Activated CD8-positive, alpha-beta memory T cell treated with anti-CD3 and anti-CD28 coated beads, Interleukin-2, amount 10 ng/mL, durations not matched to agents 7 days and 5 days (primary cell): ENCODE results near the gene ANXA8. TPM values are rescaled to one million over a fixed set of nuclear protein-coding genes. Genes with fewer than 3 reads are reported as not detected.

Source experiments
- ATAC-seq: fragments of 150-1000 bp; cut with Tn5 transposase; one replicate; pipeline ENCODE4 v1.10.0; 2021; ENCODE audit warnings: moderate library complexity
- CTCF ChIA-PET: fragments of 350-600 bp; sonication (Branson Sonifier 250); formaldehyde crosslinking; loops from one replicate; lab custom pipeline; 2021; ENCODE audit warnings: antibody characterized with exemption; lab: Charles Lee
- DNase-seq: peaks from one replicate; pipeline ENCODE4 v3.0.0-alpha.2; 2020
- H3K27ac Mint-ChIP-seq: one replicate; pipeline ENCODE4 v1.8.0; 2021; ENCODE audit warnings: mild to moderate bottlenecking, mixed read lengths
- H3K27me3 Mint-ChIP-seq: one replicate; pipeline ENCODE4 v1.8.0; 2021; ENCODE audit warnings: mixed read lengths
- H3K36me3 Mint-ChIP-seq: one replicate; pipeline ENCODE4 v1.8.0; 2021; ENCODE audit warnings: mild to moderate bottlenecking, mixed read lengths
- H3K4me1 Mint-ChIP-seq: one replicate; pipeline ENCODE4 v1.8.0; 2021; ENCODE audit warnings: mixed read lengths
- H3K4me3 Mint-ChIP-seq: one replicate; pipeline ENCODE4 v1.8.0; 2021; ENCODE audit warnings: mild to moderate bottlenecking, moderate library complexity, mixed read lengths
- H3K9me3 Mint-ChIP-seq: one replicate; pipeline ENCODE4 v1.8.0; 2022; ENCODE audit warnings: low read depth, mixed read lengths
- total RNA-seq, 2 experiments: library from RNA; stranded (reverse); gene quantifications; one replicate each; pipeline ENCODE4 v1.2.3, GENCODE V29; 2021

The ANXA8 gene
- total RNA-seq, 2 experiments from 2014 or later: 0.23 to 1.3 TPM

- H3K27me3 Mint-ChIP-seq: peaks cover 10% of the 10 kb centered on the region
- H3K9me3 Mint-ChIP-seq: peaks cover 10% of the 10 kb centered on the region
- peaks cover 14% of the 10 kb centered on the region for H3K4me1 Mint-ChIP-seq
- CTCF ChIA-PET: no interaction called here
- peaks cover 2% of the 10 kb centered on the region for H3K36me3 Mint-ChIP-seq
- DNase-seq (no peak), ATAC-seq (no peak)
- no peak overlapping the region for H3K27ac Mint-ChIP-seq
- no peak overlapping the region for H3K4me3 Mint-ChIP-seq
Measured at GRCh38 chr10:47449102-47449978, 34.6 kb downstream of the ANXA8 start.

DNA sequence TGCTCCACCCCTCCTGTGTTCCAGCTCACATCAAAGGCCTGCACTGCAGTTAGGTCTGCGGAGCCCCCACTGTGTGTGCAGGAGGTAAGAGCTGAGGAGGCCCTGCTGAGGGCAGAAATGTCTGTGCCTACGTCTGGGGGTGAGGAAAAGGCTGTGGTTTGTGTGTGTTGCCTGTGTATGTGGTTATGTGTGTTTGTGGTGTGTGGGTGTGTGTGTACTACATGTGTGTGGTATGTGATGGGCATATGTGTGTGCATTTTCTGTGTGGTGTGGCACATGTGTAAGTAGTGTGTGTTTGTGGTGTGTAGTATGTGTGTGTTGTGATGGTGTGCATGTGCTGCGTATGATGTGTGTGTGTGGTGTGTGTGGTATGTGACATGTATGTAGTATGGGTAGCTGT is 36.2 kb downstream of the ANXA8 start:
- Mint-ChIP-seq H3K4me3 (no peak overlapping the region), H3K27me3 (peaks cover 8% of the 10 kb centered on the region), H3K9me3 (peaks cover 10% of the 10 kb centered on the region), H3K27ac (no peak overlapping the region), H3K36me3 (peaks cover 2% of the 10 kb centered on the region), H3K4me1 (peaks cover 14% of the 10 kb centered on the region)
- DNase-seq (peak; percentile 14), ATAC-seq (no peak)
- CTCF ChIA-PET: no interaction called here

DNA sequence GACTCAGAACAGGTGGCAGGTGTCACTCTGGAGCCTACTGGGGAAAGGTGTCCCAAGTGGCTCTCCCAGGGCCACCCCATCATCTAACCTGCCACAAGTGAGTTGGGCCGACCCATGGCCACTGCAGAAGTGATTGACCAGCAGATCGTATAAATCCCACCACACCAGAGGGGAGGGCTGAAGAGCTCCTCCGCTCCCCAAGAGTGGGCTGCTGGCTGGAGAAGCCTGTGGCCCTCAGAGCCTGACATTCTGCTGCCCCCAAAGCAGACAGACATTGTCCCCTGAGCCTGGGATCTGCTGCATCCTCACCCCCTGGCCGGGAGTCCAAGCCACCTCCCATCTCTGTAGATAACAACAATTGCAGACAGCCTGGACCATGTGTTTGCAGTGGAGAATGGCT is 36.7 kb downstream of the ANXA8 start:
- no peak for ATAC-seq
- Mint-ChIP-seq H3K4me1 (peaks cover 14% of the 10 kb centered on the region), H3K27ac (no peak overlapping the region), H3K9me3 (peaks cover 10% of the 10 kb centered on the region), H3K4me3 (no peak overlapping the region), H3K27me3 (peaks cover 10% of the 10 kb centered on the region), H3K36me3 (peaks cover 2% of the 10 kb centered on the region)
- DNase-seq: no peak
- CTCF ChIA-PET: no interaction called here

DNA sequence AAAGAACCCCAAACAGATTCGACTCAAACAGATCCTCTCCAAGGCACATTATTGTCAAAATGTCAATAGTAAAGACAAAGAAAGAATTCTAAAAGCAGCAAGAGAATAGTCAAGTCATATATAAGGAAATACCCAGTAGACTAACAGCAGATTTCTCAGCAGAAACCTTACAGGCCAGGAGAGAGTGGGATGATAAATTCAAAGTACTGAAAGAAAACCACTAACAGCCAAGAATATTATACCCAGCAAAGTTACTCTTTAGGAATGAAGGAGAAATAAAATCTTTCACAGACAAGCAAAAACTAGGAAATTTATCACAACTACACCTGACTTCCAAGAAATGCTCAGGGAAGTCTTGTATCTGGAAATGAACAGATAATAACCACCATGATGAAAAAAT is 38.2 kb downstream of the ANXA8 start:
- CTCF ChIA-PET: no interaction called here
- H3K27ac Mint-ChIP-seq: no peak overlapping the region
- peaks cover 10% of the 10 kb centered on the region for H3K9me3 Mint-ChIP-seq
- ATAC-seq (no peak), DNase-seq (no peak)
- H3K4me1 Mint-ChIP-seq: peaks cover 14% of the 10 kb centered on the region
- peaks cover 2% of the 10 kb centered on the region for H3K36me3 Mint-ChIP-seq
- no peak overlapping the region for H3K4me3 Mint-ChIP-seq
- peaks cover 16% of the 10 kb centered on the region for H3K27me3 Mint-ChIP-seq

DNA sequence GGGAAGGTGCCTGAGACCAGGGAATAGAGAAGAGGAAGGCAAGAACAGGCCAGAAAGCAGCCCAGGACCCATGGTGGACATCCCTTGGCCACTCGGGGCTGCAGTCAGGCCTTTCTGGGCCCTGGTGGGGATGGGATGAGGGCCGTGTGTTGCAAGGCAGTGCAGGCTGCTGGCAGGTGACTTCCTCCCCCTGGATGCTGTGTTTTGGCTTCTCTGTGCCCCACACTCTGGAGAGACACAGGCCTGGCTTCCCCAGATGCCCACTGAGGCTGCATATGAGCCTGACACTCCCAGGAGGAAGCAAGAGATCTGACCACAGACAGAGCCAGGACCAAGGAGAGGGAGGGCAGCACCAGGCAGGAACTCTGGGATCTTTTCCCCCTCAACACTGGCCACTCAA is 39.9 kb downstream of the ANXA8 start:
- Mint-ChIP-seq H3K4me1 (peaks cover 12% of the 10 kb centered on the region), H3K27ac (no peak overlapping the region), H3K9me3 (peaks cover 10% of the 10 kb centered on the region)

GRCh38 chr10:47443145-47443544 is 40.8 kb downstream of the ANXA8 start:
- CTCF ChIA-PET: no interaction called here

More for the DNA sequence above, 39.9 kb downstream of the ANXA8 start:
- ATAC-seq (no peak), DNase-seq (no peak)
- Mint-ChIP-seq H3K4me3 (no peak overlapping the region), H3K36me3 (peaks cover 2% of the 10 kb centered on the region), H3K27me3 (peaks cover 22% of the 10 kb centered on the region)
- CTCF ChIA-PET: no interaction called here

GRCh38 chr10:47442351-47442750 is 41.6 kb downstream of the ANXA8 start:
- ATAC-seq: no peak
- H3K27me3 Mint-ChIP-seq: peaks cover 22% of the 10 kb centered on the region
- H3K4me1 Mint-ChIP-seq: no peaks in the 10 kb centered on the region
- H3K9me3 Mint-ChIP-seq: peaks cover 6% of the 10 kb centered on the region
- DNase-seq: no peak
- peaks cover 2% of the 10 kb centered on the region for H3K36me3 Mint-ChIP-seq
- H3K4me3 Mint-ChIP-seq: no peak overlapping the region
- CTCF ChIA-PET: no interaction called here
- no peak overlapping the region for H3K27ac Mint-ChIP-seq

More at GRCh38 chr10:47443145-47443544, 40.8 kb downstream of the ANXA8 start:
- no peak overlapping the region for H3K4me3 Mint-ChIP-seq
- H3K36me3 Mint-ChIP-seq: peaks cover 2% of the 10 kb centered on the region
- peaks cover 22% of the 10 kb centered on the region for H3K27me3 Mint-ChIP-seq
- H3K9me3 Mint-ChIP-seq: peaks cover 10% of the 10 kb centered on the region
- no peak overlapping the region for H3K27ac Mint-ChIP-seq
- peaks cover 4% of the 10 kb centered on the region for H3K4me1 Mint-ChIP-seq
- ATAC-seq (no peak), DNase-seq (no peak)

GRCh38 chr10:47441938-47442337 is 42.0 kb downstream of the ANXA8 start:
- CTCF ChIA-PET: no interaction called here
- peaks cover 2% of the 10 kb centered on the region for H3K36me3 Mint-ChIP-seq
- no peaks in the 10 kb centered on the region for H3K4me1 Mint-ChIP-seq
- no peak overlapping the region for H3K27ac Mint-ChIP-seq
- DNase-seq (peak; percentile 21), ATAC-seq (no peak)
- no peak overlapping the region for H3K4me3 Mint-ChIP-seq
- peaks cover 6% of the 10 kb centered on the region for H3K9me3 Mint-ChIP-seq
- peaks cover 23% of the 10 kb centered on the region for H3K27me3 Mint-ChIP-seq

GRCh38 chr10:47440207-47440606 is 43.7 kb downstream of the ANXA8 start:
- ATAC-seq (no peak), DNase-seq (no peak)
- H3K36me3 Mint-ChIP-seq: peaks cover 2% of the 10 kb centered on the region
- H3K4me1 Mint-ChIP-seq: no peaks in the 10 kb centered on the region
- H3K27me3 Mint-ChIP-seq: peaks cover 34% of the 10 kb centered on the region
- peaks cover 1% of the 10 kb centered on the region for H3K9me3 Mint-ChIP-seq
- no peak overlapping the region for H3K4me3 Mint-ChIP-seq
- H3K27ac Mint-ChIP-seq: no peak overlapping the region
- CTCF ChIA-PET: no interaction called here

DNA sequence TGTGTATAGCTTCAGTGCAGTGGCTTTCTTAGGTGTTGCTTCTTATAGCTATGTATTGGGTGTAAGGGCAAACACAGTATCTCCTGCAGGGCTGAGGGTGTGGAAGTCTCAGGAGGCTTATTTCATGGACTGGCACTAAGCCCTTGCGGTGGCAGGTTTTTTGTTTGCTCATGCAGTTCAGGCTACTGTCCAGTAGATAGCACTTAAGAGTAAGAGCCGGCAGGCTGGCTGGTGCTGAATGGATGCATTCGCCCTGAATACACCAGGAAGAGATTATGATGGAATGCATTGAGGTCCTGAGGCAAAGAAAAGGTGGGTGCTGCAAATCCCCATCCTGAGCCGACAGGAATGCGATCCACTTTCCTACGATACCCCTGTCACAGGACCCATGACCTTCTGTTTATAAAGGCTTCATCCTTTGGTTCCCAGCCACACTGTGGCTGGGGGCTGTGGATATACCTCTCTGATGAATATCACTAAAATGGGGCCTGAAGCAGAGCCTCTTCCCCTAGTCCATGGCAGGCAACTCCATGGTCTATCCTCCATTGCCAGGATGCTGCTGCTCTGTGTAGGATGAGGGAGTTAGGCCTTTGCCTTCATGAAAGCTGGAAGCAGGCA is 44.9 kb downstream of the ANXA8 start:
- no peak overlapping the region for H3K4me3 Mint-ChIP-seq
- DNase-seq (peak; percentile 16), ATAC-seq (no peak)
- no peaks in the 10 kb centered on the region for H3K9me3 Mint-ChIP-seq
- CTCF ChIA-PET: no interaction called here
- H3K27ac Mint-ChIP-seq: no peak overlapping the region
- peaks cover 38% of the 10 kb centered on the region for H3K27me3 Mint-ChIP-seq
- no peaks in the 10 kb centered on the region for H3K36me3 Mint-ChIP-seq
- H3K4me1 Mint-ChIP-seq: no peaks in the 10 kb centered on the region

GRCh38 chr10:47435081-47435480 is 48.8 kb downstream of the ANXA8 start:
- DNase-seq (no peak), ATAC-seq (no peak)
- no peak overlapping the region for H3K27ac Mint-ChIP-seq
- CTCF ChIA-PET: no interaction called here
- no peaks in the 10 kb centered on the region for H3K9me3 Mint-ChIP-seq
- H3K27me3 Mint-ChIP-seq: peaks cover 54% of the 10 kb centered on the region
- no peaks in the 10 kb centered on the region for H3K36me3 Mint-ChIP-seq
- no peak overlapping the region for H3K4me3 Mint-ChIP-seq
- no peaks in the 10 kb centered on the region for H3K4me1 Mint-ChIP-seq

- Mint-ChIP-seq H3K27ac (no peak overlapping the region), H3K4me1 (no peaks in the 10 kb centered on the region), H3K36me3 (no peaks in the 10 kb centered on the region), H3K27me3 (peaks cover 39% of the 10 kb centered on the region), H3K9me3 (no peaks in the 10 kb centered on the region), H3K4me3 (no peak overlapping the region)
- ATAC-seq (no peak), DNase-seq (peak; percentile 27)
- CTCF ChIA-PET: no interaction called here
Measured at GRCh38 chr10:47425813-47426419, 58.0 kb downstream of the ANXA8 start.

DNA sequence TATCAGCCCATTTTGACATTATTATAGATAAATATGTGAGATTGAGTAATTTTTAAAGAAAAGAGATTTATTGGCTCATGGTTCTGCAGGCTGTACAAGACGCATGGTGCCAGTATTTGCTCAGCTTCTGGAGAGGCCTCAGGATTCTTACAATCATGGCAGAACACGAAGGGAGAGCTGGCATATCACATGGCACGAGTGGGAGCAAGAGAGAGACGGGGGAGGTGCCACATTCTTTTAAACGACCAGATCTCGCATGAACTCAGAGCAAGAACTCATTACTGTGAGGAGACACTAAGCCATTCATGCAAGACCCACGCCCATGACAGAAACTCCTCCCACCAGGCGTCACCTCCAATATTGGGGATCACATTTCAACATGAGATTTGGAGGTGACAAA is 59.7 kb downstream of the ANXA8 start:
- Mint-ChIP-seq H3K9me3 (no peaks in the 10 kb centered on the region), H3K27me3 (peaks cover 22% of the 10 kb centered on the region), H3K36me3 (no peaks in the 10 kb centered on the region), H3K4me1 (no peaks in the 10 kb centered on the region), H3K27ac (no peak overlapping the region), H3K4me3 (no peak overlapping the region)
- DNase-seq: peak; percentile 14
- ATAC-seq: no peak
- CTCF ChIA-PET: no interaction called here

GRCh38 chr10:47423476-47423875 is 60.4 kb downstream of the ANXA8 start:
- Mint-ChIP-seq H3K27ac (no peak overlapping the region), H3K27me3 (peaks cover 15% of the 10 kb centered on the region), H3K4me1 (no peaks in the 10 kb centered on the region), H3K9me3 (no peaks in the 10 kb centered on the region), H3K4me3 (no peak overlapping the region), H3K36me3 (no peaks in the 10 kb centered on the region)
- CTCF ChIA-PET: no interaction called here
- no peak for ATAC-seq
- DNase-seq: peak; percentile 34
